Stimulated activated CD4-positive, alpha-beta T cell treated with anti-CD3 and anti-CD28 coated beads, Interleukin-1b, Interleukin-23, amount 100 ng/mL, for 1 hour (primary cell): ENCODE results near the gene GRIN1.
A peak's percentile ranks its signal among the peaks of the same experiment; 100 is the strongest.

Experiments used
- DNase-seq, 2 donors: peaks; one replicate each; pipeline ENCODE4 v3.0.0-alpha.2; 2020; ENCODE audit warnings: low read depth in 2 of 2

Gene GRIN1

GRCh38 chr9:137178201-137178938, 39.4 kb downstream of the GRIN1 start:
- no peak for DNase-seq

- DNase-seq, result no peak
These were observed 40.1 kb downstream of the GRIN1 start for GRCh38 chr9:137178939-137179630.

GRCh38 chr9:137179761-137180160, 40.8 kb downstream of the GRIN1 start:
- no peak for DNase-seq

- DNase-seq, result no peak
These were observed 41.5 kb downstream of the GRIN1 start for GRCh38 chr9:137180491-137180890.

- DNase-seq, result no peak
These were observed 42.7 kb downstream of the GRIN1 start for GRCh38 chr9:137181680-137182079.

- DNase-seq, result no peak
These were observed 43.9 kb downstream of the GRIN1 start for GRCh38 chr9:137182836-137183235.

- no peak for DNase-seq
These were observed 45.1 kb downstream of the GRIN1 start for GRCh38 chr9:137183980-137184595.

GRCh38 chr9:137184881-137185660, 46.1 kb downstream of the GRIN1 start:
- no peak for DNase-seq

GRCh38 chr9:137185921-137186320, 47.0 kb downstream of the GRIN1 start:
- DNase-seq, result no peak

GRCh38 chr9:137186385-137186784, 47.4 kb downstream of the GRIN1 start:
- no peak for DNase-seq

- no peak for DNase-seq
These were observed 48.4 kb downstream of the GRIN1 start for GRCh38 chr9:137187386-137187785.

GRCh38 chr9:137188086-137188489, 49.1 kb downstream of the GRIN1 start:
- DNase-seq, result no peak

GRCh38 chr9:137188490-137189296, 49.7 kb downstream of the GRIN1 start, which contains the start of the genes ANAPC2 and SSNA1:
ANAPC2 (minus strand) TSS chr9:137188560; CDS start chr9:137188532, 28 bp downstream.
SSNA1 (plus strand) TSS chr9:137188676; CDS start chr9:137188727, 51 bp downstream.
- peak; percentile 80 to 91 for DNase-seq

GRCh38 chr9:137189297-137190295, 50.6 kb downstream of the GRIN1 start:
- DNase-seq, result no peak

- no peak for DNase-seq
These were observed 51.4 kb downstream of the GRIN1 start for GRCh38 chr9:137190315-137190856.

GRCh38 chr9:137191245-137191644, 52.3 kb downstream of the GRIN1 start:
- no peak for DNase-seq

- DNase-seq, result no peak
These were observed 52.9 kb downstream of the GRIN1 start for GRCh38 chr9:137191691-137192447.

- no peak for DNase-seq
These were observed 53.5 kb downstream of the GRIN1 start for GRCh38 chr9:137192448-137192780.

GRCh38 chr9:137192859-137193258, 53.9 kb downstream of the GRIN1 start:
- DNase-seq, result no peak
